ENCODE results near the gene MCF2L2.
A peak's percentile ranks its signal among the peaks of the same experiment; 100 is the strongest.

The MCF2L2 gene

GRCh38 chr3:183318877-183319276 is 109.5 kb downstream of the MCF2L2 start:
- no peak for DNase-seq

GRCh38 chr3:183317886-183318865 is 110.2 kb downstream of the MCF2L2 start:
- peak; percentile 57 for DNase-seq

GRCh38 chr3:183317271-183317670 is 111.1 kb downstream of the MCF2L2 start:
- DNase-seq, result no peak

GRCh38 chr3:183315739-183316138 is 112.7 kb downstream of the MCF2L2 start:
- DNase-seq, result no peak

GRCh38 chr3:183313764-183314163 is 114.7 kb downstream of the MCF2L2 start:
- DNase-seq, result no peak

- no peak for DNase-seq
Observed at GRCh38 chr3:183313351-183313750, 115.1 kb downstream of the MCF2L2 start.

GRCh38 chr3:183312433-183312832 is 116.0 kb downstream of the MCF2L2 start:
- DNase-seq, result no peak

- DNase-seq, result no peak
Observed at GRCh38 chr3:183310936-183311335, 117.5 kb downstream of the MCF2L2 start.

GRCh38 chr3:183309276-183309675 is 119.1 kb downstream of the MCF2L2 start:
- no peak for DNase-seq

- DNase-seq, result no peak
Observed at GRCh38 chr3:183308751-183309150, 119.7 kb downstream of the MCF2L2 start.

- DNase-seq, result no peak
Observed at GRCh38 chr3:183307749-183308148, 120.7 kb downstream of the MCF2L2 start.

GRCh38 chr3:183306798-183307671 is 121.4 kb downstream of the MCF2L2 start:
- peak; percentile 62 for DNase-seq

GRCh38 chr3:183303690-183304089 is 124.7 kb downstream of the MCF2L2 start:
- DNase-seq, result no peak

GRCh38 chr3:183301937-183302580 is 126.4 kb downstream of the MCF2L2 start:
- DNase-seq, result no peak

- peak; percentile 54 for DNase-seq
Observed at GRCh38 chr3:183300996-183301562, 127.3 kb downstream of the MCF2L2 start.

GRCh38 chr3:183299976-183300375 is 128.4 kb downstream of the MCF2L2 start:
- no peak for DNase-seq

- peak; percentile 83 for DNase-seq
Observed at GRCh38 chr3:183298701-183299153, 129.7 kb downstream of the MCF2L2 start.

- no peak for DNase-seq
Observed at GRCh38 chr3:183296944-183297343, 131.5 kb downstream of the MCF2L2 start.

GRCh38 chr3:183295211-183295610 is 133.2 kb downstream of the MCF2L2 start:
- DNase-seq, result peak; percentile 76

GRCh38 chr3:183293966-183294365 is 134.5 kb downstream of the MCF2L2 start:
- no peak for DNase-seq

GRCh38 chr3:183291497-183292031 is 136.9 kb downstream of the MCF2L2 start:
- DNase-seq, result peak; percentile 71

- DNase-seq, result no peak
Observed at GRCh38 chr3:183290216-183290615, 138.2 kb downstream of the MCF2L2 start.
